ENCODE results near the gene SYPL1.
"Not testable (repeated sequence)": the region's sequence is repeated elsewhere in the genome, so short reads cannot be mapped to it uniquely, and the experiment has no call there.

SYPL1 gene

DNA sequence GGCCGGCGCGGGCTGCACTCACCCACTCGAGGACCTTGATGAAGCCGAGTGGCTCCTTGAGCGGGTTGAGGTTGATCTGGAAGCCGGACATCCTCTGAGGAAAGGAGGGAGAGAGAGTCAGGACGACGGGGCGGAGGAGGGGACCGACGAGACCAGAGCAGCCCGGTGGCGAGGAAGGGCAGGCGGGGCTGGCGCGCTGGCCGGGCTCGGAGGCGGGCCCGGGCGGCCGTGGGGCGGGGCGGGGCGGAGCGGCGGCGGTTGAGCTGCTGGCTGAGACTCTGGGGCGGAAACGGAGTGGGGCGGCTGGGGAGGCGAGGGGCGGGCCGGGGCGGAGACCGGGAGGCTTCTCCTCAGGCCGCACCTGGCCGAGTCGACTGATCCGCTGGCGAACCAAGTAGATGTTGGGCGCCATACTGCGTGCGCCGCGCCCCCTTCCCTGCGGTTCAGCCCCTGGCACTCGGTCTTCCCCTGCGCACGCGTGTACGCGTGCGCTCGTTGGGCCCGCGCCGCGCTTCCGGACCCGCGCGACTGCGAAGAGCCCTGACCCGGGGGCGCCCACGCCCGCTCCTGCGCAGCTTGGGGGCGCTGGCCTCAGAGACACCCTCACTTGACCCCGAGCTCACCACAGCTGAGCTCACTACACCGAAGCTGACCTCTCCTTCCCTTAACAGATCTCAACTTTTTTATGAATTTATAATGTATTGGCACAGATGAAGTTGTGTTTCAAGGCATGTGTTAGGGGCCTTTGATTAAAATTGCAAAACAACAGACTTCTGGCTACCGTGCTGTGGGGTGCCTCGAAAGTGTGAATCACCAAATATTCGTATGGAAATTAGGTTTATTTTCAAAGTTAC lies at the start of gene SYPL1:
TSS of gene SYPL1 (minus strand) at position 195 of the 854 bp plus-strand sequence. CDS start at position 91, 104 bp downstream.
- peak; percentile 78 for DNase-seq

DNA sequence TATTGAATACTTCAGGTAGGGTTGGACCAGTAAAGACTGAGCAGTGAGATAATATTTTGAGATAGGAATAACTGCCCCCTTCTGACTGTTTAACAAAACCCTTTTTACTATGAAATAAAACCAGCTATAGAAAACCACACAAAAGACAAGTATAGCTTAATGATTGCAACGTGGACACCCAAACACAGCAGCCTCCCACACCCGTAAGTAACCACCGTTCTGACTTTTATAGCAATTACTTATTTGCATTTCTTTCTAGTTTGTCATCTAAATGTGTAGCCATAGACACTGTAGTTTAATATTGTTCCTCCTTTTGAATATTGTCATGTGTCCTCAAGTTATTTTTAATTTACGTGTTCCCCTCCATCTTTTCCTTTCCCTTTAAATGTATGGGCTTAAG lies 42.9 kb upstream of the SYPL1 start:
- no peak for DNase-seq

DNA sequence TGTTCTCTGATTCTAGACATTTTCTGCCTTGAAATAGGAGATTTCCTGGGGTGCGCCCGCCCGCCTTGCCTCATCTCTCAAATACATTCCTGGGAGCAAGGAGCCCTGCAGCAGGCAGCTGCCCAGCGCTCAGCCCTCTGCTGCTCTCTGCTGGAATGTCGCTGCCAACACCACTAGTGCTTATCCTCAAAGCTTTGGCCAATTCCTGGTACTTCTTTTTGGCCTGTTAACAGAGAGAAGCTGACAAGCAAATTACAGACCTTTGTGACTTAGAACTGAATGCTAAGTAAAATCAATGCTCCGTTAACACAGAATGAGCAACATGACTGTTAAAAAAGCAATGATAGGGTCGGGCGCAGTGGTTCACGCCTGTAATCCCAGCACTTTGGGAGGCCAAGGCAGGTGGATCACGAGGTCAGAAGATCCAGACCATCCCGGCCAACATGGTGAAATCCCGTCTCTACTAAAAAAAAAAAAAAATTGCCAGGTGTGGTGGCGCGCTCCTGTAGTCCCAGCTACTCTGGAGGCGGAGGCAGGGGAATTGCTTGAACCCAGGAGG lies 41.9 kb upstream of the SYPL1 start:
- DNase-seq: peak; percentile 36

DNA sequence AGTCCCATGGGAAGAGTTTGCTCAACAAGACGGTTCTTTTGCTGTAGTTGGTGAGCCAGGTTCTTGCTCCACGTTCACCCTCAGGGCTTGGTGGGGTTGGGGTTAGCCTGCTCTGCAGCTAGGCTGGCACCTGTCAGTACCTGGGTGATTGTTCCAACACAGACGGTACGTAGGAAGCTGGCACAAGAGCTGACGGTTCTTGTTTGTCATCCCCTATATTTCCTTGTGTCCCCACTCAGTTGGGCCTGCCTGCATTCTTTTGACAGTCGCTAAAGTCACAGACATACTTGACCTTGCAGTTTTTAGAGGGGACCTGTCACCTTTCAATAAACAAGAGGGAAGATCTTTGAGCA lies 40.2 kb upstream of the SYPL1 start:
- no peak for DNase-seq

DNA sequence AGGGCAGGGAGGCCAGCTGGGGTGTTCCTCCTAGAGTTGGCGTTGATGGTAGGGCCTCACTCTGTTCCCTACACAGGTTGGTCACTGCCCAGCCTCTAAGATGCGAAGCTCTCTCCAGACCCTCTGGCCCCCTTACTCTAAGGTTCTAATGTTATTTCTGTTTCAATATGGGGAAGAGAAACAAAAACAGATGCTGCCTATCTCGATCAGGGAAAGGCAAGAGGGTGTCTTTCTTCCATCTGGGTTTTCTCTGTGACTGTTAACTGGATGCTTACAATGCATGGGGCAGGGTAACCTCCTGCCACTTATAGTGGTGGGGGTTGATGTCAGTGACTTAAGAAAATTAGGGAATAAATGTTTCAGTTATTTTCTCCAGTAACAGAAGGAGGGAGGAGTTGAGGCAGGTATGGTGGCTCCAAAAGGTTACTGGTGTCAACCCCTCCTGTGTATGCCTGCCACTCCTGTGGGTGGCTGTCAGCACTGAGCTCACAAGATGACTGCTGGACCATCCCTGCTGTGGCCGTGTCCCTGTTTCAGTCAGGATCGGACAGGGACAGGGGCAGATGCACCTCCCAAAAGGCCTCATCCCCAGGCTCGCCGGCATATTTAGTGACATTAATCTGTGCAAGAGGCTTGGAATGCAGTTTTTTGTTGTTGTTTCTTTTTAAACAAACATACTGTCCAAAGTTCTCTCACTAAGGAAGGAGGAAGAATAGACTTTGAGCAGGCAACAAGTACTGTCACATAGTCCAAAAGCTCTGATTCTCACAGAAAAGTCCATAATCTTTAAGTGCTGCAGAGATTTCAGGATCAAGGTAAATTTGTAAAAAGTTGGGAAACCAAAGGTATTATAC lies 39.6 kb upstream of the SYPL1 start:
- DNase-seq: no peak

DNA sequence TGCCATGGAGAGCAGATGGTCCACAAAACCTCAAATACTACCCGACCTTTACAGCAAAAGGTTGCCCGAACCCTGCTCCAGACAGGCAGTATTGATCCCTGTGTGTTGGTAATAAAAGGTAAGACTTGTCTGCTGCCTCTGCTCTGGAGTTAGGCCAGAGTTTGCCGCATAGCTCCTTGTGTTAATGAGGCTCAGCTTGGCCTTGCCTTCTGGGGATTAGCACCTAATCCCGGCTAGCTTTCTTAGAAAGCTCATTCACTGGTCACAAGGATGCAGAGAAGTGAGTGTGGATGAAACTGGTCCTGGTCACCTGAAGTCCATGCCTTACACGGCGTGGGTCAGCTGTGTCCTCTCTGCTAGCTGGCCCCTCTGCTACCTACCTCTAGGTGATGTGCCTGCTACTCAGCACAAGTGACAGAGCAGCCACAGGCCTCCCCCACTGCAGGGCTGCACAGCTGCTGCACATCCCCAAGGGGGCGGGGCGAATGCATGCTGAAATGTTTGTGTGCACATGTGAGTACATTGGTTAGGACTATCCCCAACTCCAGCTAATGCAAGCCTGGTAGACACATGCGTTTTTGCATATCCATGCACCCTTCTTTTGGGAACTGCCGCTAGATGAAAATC lies 31.7 kb upstream of the SYPL1 start:
- DNase-seq: no peak

DNA sequence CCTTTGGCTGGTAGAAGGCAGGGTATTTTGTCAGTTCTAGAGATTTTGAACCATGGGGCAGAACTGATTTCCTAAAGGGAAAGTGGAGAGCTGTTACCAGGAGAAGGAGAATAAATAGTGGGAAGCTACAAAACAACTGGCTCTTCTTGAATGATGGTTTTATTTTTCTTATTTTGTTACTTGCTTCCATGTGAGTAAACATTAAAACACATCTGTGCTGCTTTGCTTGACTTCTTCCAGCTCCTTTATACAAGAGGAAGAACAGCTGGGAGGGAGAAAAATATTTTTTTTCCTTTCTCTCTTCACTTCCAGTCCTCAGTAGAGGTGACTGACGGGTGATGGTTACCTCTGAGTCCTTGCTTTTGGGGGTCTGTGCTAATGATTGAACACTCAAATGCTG lies 30.0 kb upstream of the SYPL1 start:
- no peak for DNase-seq

DNA sequence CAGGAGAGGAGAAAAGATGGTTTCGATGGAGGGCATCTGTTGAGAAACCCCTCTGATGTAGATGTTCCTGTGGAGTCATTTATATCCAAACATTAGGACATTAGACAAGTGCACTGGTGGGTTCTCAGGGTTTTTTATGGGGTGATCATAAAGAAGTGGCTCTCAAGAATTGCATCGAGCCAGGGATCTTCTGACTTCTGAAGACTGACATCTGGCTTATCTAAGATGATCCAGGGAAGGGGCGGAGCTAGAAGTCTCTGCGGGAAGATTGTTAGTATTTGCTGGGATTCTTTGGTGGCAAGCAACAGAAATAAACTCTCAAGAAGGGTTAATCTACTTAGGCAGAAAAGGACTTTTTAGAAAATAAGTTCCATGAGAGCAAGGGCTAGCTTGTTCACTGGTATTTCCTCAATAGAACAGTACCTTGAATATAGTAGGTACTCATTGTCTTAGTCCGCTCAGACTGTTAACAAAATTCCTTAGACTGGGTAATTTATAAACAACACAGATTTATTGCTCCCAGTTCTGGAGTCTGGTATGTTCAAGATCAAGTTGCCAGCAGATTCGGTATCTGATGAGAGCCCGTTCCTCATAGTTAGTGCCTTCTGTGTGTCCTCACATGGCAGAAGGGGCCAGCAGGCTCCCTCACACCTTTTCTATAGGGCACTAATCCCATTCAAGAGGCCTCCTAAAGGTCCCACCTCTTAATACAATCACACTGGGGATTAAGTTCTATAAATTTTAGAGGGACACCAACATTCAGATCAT lies 28.5 kb upstream of the SYPL1 start:
- DNase-seq: no peak

DNA sequence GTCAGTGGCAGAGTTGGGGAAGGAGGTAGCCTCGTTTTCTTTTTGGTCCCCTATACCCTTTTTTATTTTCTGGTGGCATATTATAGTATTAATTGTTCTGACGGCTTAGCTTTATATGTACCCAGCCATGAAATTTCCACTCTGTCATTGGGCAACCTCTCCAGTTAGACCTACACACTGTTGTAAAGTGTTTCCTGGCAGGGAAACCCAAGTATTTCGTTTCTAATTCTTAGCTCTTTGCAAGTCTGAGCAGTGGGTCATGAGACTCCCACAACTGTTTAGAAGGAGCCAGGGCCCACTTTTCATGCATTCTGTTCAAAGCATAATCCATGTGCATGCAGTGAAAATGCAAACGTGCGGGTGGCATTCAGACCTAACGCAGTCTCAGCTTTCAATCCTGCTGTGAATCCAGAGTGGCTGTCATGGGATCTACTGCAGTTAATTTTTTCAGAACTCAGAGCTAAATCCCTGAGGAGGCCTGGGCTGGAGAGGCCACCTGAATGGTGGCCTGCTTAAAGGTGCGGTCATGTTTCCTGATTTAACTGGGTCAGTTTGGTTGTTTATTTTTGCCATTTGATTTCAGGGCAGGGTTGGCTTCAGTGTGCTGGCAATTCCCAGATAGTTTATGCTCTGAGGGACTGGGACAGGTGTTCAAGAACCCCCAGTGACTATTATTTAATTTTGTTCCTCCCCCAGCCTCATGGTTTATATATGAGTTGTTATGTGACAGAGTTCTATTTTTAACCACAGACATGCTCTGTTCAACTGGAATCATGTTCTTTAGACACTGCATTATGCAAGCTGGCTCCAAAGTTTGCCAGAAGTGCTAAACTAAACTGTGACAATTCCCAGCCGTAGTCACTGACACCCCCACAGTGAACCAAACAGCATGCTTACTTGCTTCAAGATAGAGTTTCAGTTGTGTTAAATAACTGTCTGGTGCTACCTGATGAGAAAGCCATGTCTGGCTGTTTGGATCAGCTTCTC lies 27.4 kb upstream of the SYPL1 start:
- DNase-seq: no peak

DNA sequence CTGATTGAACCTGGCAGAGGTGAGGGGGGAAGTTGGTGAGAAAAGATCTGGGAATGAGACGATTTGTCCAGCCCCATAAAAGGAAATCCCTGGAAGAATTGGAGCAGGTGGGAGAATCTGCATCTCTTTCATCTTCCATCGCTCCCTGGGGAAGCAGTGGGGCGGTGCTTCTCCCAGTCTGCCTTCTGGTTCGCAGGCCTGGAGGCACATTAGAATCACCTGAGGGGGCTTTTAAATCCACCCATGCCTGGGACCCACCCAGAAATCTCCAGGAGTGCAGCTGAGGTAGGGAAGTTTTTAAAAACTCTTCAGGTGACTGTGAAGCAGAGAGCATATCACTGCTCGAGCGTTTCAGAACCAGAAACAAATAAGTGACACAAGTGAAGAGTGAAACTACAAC lies 26.7 kb upstream of the SYPL1 start:
- no peak for DNase-seq

DNA sequence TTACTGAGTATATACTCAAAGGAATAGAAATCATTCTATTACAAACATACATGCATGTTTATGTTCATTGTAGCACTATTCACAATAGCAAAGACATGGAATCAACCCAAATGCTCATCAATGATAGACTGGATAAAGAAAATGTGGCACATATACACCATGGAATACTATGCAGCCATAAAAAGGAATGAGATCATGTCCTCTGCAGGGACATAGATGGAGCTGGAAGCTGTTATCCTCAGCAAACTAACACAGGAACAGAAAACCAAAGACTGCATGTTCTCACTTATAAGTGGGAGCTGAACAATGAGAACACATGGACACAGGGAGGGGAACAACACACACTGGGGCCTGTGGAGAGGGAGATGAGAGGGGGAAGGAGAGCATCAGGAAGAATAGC lies 26.1 kb upstream of the SYPL1 start:
- not testable (repeated sequence) for DNase-seq

DNA sequence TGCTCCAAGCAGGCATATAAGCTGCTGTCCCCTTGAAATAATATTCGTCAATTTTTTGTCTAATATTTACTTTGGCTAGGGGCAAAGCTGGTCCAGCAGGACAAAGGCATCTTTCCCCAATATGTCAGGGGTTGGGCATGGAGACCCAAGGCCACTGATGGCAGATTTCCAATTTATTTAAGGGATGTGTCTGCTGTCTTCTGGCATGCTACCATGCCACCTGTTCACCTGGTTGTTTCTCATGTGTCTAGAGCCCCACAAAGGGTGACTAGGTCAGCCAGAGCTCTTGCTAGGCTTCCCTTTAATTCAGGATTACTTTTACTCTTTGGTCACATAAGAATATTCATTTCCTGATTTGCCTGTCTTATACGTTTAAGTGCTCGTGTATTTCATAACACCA lies 22.1 kb upstream of the SYPL1 start:
- no peak for DNase-seq

DNA sequence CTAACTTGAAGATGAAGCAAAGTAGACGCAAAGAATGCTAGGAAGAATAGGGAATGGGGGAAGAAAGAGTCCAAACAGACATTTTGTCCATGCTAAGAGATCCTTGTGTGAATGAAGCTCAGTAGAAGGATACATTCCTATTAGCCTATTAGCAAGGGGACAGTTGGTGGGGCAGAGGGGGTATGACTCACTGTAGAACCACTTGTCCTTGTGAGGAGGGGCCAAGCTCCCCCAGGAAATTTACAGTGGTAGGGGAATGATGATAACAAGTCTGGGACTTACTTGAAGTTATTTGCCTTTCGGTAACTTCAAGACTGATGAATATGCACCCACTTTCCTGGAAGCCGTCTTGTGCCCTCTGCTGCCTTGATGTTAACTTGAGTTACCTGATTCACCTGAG lies 17.2 kb upstream of the SYPL1 start:
- no peak for DNase-seq

DNA sequence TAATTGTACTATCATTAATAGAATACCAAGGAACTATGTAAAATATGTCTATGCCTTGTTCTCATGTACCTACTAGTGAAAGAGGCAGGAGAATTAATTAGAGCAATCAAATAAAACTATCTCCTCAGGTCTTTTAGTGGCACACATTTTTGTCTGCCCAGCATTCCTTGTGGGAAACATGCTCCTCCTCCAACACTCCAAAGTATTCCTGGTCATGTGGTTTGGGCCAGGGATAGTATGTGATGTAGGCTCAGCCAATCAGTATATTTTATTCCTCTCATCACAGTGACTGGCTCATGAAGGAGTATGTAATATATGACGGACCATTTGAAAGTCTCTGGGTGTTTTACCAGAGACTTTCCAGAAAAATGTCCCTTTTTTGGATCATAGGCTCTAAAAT lies 16.7 kb upstream of the SYPL1 start:
- DNase-seq: no peak

DNA sequence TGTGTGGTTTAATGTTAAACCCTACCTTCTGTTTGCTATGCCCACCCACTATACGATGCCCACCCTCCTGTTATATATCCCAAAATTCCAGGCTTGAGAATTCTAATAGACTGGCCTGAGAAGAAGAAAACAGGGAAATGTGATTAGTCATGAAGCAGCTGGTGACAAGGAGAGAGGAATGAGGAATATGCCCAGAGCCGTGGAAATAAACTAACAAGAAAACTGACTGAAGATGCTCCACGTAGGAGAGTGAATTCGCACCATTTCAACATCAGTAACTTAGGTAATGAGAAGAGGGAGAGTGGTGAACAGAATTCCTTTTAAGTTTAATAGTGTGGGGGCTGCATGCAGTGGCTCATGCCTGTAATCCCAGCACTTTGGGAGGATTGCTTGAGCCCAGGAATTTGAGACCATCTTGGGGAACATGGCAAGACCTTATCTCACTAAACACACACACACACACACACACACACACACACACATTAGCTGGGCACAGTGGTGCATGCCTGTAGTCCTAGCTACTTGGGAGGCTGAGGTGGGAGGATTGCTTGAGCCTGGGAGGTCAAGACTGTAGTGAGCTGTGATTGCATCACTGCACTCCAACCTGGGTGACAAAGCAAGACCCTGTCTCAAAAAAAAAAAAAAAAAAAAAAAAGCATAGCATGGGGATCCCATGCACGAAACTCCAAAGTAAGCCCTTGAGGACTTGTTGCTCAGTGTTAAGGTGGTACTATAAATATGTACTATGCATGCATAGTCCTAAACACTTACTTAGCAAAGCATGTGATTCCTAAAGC lies 16.1 kb upstream of the SYPL1 start:
- DNase-seq: peak; percentile 20

DNA sequence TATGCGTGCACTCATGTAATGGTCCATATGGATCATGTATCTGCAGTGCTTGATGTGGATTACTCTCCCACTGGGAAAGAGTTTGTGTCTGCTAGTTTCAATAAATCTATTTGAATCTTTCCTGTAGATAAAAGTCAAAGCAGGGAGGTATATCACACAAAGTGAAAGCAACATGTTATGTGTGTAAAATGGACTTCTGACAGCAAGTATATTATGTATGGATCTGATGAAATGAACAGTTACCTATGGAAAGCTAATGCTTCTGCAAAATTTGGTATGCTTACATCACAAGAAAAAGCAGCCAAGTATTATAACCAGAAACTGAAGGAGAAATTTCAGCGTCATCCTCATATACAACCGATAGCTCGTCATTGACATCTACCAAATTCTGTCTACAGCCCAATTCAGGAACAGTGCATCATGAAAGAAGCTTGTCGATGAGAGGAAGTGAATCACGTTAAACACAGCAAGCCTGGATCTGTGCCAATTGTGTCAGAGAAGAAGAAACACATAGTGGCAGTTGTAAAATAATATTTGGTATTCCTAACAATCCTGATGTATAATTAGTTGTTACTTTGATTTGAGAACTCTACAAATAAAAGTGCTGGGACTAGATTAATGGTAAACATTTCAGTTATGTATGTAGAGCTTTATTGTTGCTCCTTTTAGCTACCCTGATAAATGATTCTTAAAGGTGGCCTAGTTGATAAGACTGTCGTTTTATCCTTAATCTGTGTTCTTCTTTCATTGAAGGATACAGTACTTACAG lies 14.2 kb upstream of the SYPL1 start:
- DNase-seq: no peak

DNA sequence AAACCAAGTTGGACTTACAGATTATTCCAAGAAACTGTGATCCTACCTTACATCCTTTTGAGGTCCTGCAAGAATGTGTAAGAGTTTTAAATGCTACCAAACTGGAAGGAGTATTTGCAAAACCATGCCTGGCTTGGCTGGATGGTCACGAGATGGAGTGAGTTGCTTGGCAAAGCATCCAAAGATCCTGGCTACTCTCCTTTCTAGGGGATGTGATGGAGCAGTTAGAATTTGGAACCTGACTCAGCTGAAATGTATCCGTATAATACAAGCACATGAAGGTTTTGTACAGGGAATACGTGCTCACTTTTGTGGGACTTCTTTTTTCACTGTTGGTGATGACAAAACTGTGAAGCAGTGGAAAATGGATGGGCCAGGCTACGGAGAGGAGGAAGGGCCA lies 13.3 kb upstream of the SYPL1 start:
- DNase-seq: no peak

DNA sequence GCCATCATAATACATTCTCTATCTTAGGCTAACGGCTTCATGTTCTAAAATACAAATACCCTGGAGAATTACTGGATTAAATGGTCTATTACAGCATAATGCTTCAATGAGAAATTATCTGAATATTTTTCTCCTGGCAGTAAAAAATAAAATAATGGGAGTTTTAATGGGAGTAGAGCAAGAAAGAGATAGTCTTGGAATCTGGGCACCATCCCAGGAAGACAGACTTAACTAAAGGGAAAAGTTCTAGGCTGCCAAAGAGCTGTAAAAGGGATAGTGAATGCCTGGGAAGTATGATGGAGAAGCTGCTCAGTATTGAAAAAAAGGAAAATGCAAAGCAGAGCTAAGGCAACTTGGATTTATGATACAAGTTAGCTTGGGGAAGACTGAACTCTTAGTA lies 12.1 kb upstream of the SYPL1 start:
- no peak for DNase-seq

DNA sequence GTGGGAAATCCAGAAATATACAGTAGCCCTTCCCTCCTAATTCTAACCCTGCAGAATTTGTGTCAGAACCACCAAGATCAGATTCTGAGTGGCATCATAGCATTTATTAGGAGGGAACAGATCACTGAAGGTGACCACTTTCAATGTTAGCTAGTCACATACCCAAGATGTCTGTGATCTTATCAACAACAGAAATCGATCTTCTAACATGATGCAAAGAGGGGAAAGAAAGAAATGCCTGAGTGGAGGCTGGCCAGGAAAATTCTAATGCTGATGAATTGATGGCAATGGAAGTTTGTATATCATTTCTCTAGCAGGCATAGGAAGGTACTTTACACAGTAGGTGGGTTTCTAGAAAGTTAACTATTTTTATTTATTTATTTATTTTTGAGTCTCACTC lies 10.6 kb upstream of the SYPL1 start:
- DNase-seq: no peak

All from kidney glomerular epithelial cell (primary cell).